HG02970 (cell line): Measurements from ENCODE around the gene PNCK.

Experiments used
- ATAC-seq: cut with Tn5 transposase; IDR thresholded peaks from one replicate; pipeline ENCODE4 v1.9.1; 2021; ENCODE audit warnings: mild to moderate bottlenecking, moderate library complexity, moderate number of reproducible peaks; ENCODE audit not compliant: unreplicated experiment, low FRiP score

The PNCK gene

DNA sequence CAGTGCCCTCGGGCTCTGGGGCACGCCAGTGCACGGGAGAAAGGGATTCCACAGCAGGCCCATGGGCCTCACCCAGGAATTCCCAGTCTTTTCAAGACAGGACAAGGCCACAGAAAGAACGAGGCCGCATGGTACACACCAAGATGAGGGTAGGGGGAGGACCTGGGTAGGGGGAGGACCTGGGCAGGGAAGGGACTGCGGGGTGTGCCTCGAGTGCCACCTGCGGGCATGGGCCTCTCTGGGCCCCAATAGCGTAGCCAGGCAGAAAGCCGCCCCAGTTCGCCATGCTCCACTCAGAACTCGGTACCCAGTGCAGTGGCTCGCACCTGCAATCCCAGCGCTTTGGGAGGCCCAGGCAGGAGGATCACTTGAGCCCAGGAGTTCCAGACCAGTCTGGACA is 40.6 kb downstream of the PNCK start:
- ATAC-seq = no peak

DNA sequence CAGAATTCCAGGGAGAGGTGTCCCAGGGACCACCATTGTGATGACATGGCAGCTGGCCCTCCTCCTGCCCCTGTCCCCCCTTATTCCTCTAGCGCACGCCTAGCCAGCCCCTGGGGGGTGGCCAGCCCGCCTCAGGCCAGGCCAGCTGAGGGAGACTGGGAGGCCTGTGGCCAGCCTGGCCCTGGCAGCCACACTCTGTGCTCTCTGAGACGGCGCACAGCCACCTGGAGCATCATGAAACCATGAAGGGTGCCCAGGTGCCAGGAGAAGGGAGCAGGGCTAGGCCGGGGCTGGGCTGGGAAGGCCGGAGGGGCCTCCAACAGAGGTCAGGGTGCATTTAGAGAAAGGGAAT is 41.0 kb downstream of the PNCK start:
- ATAC-seq = no peak

DNA sequence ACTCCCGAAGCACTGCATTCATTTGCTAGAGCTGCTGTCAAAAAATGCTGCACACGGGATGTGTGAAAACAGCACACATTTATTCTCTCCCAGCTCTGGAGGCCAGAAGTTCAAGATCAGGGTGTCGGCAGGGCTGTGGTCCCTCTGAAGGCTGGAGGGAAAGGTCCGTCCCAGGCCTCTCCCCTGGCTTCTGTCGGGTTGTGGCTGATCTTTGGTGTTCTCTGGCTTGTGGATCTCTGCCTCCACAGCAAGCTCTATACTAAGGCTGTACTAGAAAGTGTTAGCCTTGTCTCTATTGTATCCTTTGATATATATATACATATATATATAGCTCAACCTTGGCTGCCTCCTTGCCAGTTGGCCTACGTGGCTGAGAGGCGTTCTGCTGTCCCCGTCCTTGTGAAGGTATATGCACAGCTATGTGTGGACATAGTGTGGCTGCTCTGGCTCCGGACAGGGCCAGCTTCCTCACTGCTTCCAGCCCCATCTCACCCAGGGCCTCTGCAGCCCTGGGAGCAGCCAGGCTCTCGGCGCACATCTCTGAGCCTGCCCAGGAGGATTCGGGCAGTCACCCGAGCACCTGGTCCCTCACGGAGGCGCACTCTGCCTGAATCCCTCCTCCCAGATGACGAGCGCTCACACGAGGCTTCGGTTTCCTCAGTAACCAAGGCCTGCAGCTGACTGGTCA is 41.6 kb downstream of the PNCK start:
- no peak for ATAC-seq

DNA sequence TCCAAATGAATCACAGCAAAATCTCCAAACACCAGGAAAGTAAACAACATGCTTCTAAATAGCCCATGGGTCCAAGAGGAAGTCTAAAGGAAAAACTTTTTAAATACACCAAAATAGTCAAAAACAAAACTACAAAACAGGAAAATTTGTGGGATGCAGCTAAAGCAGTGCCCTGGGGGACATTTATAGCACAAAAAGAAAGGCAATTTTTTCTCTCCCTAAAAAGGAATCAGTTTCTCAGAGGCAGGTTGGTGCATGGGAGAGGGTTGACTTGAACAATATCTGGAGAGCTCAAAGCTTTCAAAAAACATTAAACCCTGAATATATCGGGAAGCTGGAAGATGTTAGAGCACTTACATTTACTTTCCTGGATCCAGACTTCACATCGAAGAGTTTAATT is 42.3 kb downstream of the PNCK start:
- ATAC-seq = no peak

DNA sequence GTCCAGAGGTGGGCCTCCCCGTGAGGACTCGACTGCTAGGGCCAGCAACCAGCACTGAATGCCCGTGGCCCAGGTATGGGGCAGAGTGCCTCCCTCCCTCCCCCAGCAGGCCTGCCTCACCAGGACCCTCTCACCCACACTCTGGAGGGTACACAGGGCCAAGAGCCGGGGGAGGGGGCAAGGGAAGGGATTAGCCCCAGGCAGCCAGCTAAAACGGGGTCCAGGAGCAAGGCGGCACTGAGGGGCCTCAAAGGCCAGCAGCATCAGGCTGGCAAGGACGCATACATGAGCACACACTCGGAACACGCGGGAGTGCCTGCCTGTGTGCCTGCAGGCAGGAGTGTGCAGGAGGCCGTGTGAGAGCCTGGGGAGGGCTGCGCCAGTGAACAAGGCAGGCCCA is 44.9 kb downstream of the PNCK start:
- no peak for ATAC-seq

DNA sequence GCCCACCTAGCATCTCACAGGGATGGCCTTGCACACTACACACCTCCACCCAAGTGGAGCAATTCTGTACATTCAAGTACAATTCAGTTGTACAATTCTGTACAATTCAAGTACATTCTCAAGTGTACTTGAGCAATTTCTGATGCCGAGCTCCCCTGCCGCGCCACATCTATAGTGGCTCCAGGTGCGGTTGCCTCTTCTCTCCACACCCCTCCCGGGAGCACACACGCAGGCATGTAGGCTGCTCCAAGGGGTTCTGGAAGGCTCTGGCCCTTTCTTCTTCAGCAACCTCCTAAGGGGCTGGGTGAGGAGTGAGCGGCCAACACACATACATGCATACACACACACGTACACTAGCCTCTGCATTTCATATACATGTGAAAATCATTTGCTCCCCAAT is 45.5 kb downstream of the PNCK start:
- no peak for ATAC-seq

DNA sequence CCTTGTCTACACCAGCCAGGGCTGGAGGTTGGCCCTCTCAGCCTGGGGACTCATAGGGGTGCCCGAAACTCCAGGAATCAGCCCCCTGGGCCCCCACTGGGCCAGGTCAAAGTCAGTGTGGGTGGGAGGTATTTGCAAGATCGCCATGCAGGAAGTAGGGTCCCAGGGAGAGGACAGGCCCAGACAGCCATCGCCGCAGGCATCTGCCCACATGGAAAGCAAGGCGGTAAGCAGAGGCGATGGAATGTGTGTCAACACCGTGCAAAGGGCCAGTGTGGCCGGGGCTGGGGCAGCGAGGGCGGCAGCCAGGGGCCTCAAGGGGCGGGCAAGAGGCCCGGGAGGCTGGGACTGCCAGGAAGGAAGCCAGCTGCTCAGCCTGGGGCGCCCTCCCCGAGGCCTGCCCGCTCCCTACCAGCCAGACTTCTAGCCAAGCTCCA is 45.9 kb downstream of the PNCK start:
- no peak for ATAC-seq

DNA sequence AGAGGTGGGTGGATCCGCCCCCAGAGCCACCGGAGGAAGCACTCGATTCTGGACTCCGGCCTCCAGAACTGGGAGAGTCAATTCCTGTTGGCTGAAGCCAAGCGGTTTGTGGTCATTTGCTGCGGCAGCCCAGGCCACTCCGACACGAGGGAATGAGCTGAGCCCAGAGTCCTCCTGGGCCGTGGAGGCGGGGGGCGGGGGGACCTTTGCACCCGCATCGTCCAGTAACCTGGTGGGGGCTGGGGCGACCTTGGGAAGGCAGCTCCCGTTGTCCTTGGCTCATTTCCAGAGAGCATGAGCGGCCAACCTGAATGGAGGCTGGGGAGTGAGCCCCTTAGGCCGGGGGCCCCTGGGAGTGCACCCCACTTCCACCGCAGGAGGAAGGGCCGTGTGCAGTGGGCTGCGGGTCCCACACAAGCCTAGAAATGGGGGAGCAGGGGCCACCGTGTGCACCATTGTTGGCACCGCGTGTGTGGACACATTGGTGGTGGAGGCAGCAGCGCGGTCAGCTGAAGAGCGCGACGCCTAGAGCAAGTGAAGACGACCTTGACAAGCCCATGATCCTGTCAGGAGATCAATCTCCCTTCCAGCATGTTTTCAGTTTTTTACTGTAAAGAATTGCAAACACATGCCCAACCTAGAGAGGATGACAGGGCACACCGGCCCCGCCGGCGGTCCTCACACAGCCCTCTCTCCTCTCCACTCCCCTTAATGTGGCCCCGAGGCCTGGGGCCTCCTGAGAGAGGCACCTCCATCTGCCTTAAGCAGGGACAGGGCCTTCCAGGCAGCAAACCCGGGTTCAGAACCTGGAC is 46.5 kb downstream of the PNCK start:
- no peak for ATAC-seq

DNA sequence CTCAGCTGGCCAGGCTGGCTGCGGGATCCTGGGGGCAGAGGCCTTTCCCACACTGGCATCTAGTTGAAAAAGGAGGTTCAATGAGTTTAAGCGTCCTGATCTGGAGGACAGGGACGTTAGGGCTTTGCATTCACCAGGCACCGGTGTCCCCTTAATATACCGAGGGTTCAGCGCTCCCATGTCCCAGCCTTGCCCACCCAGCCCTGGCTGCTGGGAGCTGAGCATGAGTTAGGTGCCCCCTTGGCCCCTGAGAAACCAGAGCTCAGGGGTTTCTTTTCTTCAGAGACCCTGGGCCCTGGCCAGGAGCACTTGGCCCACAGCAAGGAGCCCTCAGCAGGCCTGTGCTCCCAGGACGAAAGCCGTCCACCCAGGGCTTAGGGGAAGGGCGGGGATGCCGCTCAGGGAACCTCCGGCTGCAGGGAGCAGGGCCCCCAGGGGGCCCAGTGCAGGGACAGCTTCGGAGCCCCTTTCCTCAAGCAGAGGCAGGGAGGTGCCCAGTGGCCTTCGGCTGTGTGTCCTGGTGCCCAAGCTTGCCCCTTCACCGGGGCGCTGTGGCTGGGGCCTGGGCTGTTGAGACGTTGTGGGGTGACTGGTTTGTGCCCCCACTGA is 47.5 kb downstream of the PNCK start:
- ATAC-seq = no peak

DNA sequence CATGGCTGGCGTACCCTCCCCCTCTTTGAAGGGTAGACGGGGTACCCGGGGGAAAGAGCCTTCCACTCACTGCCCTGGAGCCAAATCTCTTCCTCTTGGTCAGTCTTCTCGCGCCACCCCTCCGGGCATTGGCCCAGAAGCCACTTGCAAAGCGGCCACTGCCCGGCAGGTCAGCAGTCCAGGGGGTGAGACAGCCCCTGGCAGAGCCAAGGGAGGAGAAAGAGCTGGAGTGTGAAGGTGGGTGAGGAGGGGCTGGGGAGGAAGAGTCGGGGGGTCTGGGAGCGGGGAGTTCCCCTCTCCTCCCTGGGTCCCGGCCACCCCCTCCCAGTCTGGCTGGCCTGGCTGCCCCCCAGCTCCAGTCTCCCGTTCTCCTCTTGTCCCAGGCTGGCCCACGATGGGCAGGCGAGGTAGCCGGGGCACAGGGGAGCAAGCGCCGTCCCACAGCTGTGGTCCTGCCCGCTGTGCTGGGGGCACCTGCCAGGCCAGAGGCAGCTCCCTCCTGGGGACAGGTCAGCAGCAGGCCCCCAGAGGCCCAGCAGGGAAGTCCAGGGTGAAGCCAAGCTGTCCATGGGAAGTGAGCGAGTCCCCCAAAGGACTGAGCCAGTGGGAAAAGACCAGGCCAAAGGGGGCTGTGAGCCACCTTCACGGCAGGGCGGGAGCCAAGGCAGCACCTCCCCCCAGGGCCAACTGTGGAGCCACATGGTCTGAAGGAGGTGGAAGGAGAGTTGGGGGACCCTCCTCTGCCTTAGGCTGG is 48.2 kb downstream of the PNCK start:
- no peak for ATAC-seq

DNA sequence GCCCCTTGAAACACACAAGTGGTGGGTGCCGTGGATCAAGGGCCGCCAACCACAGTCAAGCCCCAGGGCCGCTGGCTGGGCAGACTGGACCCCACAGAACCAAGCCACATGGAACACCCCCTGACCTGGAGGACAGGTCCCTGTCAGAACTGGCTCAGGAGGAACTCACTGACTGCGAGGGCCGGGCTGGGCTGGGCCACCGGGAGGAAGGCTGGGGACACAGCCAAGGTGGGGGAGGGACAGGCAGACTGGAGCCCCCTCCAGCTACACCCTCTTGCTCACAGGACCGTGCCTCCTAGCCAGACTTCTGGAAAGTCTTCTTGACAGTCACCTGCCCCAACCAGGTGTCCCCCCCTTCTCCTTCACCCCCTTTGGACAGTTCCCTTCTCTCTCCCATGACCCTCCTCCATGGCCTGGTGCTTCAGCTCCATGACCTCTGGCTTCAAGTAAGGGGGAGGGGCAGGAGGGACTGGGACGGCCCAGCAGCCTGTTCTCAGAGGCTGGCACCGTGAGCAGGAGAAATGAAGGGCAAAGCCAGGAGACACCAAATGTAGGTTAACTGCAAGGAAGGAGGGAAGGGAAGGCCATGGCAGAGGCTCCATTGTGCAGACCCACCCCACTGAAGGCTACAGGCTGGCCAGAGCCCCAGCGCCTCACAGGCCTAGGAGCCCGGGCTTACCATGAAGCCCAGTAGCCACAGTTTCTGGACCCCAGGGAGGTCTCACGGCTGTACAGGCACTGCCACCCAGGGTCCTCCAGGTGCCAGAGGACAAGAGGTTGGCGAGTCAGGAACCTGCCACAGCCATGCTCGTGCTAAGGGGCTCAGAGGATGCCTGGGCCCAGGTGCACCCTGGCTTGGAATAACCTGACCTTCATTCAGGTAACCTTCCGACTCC is 49.2 kb downstream of the PNCK start:
- no peak for ATAC-seq

DNA sequence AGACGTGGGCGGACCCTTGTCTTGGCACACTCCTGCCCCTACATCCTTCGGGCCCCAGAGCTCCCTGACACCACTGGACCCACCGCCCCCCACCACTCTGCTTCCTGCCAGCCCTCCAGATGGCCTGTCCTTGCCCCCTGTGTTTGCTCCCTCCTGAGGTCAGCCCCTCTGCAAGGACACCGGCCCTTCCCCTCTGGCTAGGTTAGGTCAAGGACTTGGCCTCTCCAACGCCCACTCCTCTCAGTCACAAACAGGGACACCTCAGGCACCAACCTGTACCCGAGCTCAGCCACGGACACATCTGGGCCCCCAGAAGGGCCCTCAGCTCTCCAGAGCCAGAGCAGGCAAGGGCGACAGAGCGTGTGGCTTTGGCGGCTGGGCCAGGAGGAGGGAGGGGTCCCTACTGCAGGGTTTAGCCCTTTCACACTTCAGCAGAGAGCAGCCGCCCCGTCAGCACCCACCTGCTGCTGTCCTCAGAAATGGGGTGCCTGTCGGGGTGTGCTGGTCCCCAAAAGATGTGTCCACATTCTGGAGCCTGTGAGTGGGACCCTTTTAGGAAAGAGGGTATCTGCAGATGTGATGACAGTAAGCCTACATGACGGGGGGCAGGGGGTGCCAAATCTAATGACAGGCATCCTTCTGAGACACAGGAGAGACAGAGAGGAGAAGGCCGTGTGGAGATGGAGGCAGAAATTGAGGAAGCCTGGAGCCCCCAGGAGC is 50.1 kb downstream of the PNCK start:
- no peak for ATAC-seq

DNA sequence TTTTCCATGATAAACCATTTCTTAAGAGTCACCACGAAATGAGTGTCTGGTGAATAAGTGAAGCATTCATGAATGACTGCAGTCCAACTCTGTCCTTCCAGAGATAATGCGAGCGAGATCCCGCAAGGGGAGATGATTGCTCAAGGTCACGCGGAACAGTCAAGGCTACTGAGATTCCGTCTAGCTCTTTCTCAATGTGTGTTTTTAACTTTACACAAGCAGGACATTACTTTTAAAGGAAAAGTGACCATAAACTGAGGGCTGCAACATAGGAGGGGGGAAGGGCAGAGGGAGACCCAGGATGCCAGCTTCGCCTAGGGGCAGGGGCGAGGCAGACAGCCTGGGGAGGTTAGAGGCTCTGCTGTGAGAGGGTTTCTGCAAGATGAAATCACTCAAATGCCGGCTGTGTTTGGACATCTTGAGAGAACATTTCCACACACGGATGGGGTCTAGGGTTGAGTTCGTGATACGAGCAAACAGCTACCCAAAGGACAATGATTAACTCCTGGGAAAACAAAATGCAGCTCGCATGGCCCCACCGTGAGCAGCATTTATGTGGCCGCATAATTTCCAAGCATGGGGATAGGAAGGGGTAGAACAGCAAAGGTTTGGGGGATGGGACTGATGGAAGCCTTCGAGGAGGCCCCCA is 50.8 kb downstream of the PNCK start:
- no peak for ATAC-seq

DNA sequence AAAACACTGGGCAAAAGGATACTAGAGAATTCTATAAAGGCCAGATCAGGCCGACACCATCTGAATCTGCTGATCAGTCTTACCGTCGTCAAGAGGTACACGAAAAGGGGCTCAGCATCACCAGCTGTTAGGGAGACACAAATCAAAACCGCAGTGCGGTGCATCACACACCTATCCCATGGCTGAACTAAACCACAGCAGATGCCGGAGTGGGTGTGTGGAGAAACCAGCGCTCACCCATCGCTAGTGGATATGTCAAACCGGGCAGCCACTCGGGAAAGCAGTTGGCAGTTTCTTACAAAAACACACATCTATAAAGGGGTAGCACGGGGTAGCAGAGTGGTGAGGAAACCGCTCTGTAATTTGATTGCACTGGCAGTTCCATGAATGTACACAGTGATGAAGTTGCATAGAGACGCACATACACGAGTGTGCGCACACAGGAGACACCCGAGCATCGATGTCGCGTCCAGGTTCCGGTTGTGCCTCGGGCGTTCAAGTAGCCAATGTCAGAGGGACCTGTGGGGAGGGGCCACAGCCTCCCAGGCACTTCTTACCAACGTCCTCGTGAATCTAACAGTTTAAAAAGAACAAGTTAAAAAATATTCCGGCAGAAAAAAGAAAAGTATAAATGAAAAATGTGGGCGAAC is 51.5 kb downstream of the PNCK start:
- no peak for ATAC-seq

DNA sequence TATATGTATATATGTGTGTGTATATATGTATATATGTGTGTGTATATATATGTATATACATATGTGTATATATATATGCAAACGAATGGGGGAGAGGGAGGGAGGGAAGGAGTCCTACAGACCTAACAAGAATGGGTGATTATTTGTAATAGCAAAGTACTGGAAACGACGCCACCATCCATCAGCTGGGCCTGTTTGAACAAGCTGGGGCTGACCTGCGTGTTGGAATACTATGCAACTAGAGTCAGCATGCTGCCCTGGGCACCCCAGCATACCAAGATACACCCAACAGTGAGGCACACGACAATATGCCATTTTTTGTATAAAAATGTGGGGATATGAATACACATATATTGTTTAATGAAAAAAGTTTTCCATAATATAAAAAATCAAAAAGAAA is 53.0 kb downstream of the PNCK start:
- ATAC-seq = no peak
